OCI-M1 (cell line): ENCODE data around the gene ABRACL.
"Not testable (repeated sequence)": the region's sequence is repeated elsewhere in the genome, so short reads cannot be mapped to it uniquely, and the experiment has no call there.

Experiments used
- DNase-seq: peaks from one replicate; lab custom pipeline; 2025; lab: John Stamatoyannopoulos, UW

Gene ABRACL, protein sequence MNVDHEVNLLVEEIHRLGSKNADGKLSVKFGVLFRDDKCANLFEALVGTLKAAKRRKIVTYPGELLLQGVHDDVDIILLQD

GRCh38 chr6:139028658-139029469, at the start of gene ABRACL:
TSS of gene ABRACL (plus strand) at chr6:139028745. CDS start at chr6:139034161, 5,416 bp downstream.
- peak; percentile 85 for DNase-seq

DNA sequence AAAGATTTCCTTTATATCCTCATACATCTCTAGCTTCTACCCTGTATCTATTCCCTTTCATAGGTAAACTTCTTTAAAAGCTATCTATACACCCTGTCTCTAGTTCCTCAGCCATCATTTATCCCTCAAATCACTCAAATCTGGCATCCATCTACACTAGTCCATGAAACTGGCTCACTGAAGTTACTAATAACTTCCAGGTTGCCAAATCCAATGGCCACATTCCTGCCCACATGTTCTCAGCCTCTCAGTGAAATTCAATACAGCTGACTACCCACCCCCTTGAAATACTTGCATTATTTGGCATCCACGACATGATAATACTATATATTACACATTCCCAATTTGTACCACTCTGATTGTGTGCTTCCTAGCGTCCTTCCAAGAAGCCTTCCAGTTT, 49.2 kb upstream of the ABRACL start:
- DNase-seq, result no peak

DNA sequence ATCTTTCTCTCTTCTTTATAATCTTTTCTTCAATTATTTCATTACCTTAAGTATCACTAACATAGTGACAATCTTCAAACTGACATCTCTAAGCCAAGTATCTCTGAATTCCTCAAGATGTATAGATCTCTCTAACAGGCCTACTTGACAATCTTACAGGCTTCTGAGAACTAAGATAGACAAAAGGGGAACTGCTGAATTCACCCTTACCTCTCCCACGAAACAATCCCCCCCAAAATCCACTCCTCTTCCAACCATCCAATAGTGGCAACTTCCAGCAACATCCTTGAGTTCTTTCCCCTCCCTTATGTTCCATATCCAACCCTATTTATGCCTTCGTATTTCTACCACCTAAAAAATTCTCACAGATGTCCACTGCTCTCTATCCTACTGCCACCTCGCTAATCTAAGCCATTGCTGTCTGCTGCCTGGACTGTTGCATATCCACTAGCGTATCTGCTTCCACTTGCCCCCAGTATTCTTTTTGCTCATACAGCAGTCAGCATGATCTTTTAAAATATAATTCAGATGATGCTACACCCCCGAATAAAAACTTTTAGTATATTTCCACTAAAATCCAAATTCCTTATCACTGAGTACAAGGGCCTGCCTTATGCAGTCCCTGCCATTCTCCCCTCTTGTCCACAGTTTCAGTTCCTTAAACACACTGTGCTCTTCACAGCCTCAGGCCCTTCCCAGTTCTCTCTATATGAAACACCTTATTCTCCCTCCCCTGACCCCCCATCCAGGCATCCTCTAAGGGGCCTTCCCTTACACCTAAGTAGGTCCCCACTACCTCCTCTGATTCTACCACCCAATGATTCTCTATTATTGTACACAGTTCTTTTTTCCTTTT, 48.5 kb upstream of the ABRACL start:
- DNase-seq, result no peak

- peak; percentile 75 for DNase-seq
Measured at GRCh38 chr6:138981416-138981815, 47.1 kb upstream of the ABRACL start.

- peak; percentile 77 for DNase-seq
Measured at GRCh38 chr6:138986578-138986977, 42.0 kb upstream of the ABRACL start.

DNA sequence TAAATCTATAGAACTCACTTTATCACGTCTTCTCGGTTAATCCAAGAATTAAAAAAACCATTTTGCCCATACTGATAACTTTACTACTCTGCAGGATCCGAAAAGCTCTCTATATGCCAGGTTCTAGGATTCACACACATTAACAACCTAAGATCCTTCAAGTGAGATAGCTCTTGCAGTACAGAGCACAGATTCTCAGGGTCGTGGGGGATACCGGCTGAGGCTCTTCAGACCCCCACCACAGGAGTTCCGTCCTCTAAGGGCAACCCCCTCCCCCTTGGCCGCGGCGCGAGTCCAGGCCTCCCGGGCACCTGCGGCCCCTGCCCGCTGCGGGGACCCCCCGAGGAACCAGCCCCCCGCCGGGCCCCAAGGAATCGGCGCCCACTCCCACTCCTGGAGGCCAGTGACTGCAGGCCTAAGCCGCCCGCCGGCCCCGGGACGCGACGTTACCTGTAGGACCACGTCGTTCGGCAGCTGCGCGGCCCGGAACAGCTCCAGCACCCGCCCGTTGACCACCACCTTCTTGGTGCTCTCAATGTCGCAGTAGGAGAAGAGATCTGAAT, 41.4 kb upstream of the ABRACL start:
- no peak for DNase-seq

DNA sequence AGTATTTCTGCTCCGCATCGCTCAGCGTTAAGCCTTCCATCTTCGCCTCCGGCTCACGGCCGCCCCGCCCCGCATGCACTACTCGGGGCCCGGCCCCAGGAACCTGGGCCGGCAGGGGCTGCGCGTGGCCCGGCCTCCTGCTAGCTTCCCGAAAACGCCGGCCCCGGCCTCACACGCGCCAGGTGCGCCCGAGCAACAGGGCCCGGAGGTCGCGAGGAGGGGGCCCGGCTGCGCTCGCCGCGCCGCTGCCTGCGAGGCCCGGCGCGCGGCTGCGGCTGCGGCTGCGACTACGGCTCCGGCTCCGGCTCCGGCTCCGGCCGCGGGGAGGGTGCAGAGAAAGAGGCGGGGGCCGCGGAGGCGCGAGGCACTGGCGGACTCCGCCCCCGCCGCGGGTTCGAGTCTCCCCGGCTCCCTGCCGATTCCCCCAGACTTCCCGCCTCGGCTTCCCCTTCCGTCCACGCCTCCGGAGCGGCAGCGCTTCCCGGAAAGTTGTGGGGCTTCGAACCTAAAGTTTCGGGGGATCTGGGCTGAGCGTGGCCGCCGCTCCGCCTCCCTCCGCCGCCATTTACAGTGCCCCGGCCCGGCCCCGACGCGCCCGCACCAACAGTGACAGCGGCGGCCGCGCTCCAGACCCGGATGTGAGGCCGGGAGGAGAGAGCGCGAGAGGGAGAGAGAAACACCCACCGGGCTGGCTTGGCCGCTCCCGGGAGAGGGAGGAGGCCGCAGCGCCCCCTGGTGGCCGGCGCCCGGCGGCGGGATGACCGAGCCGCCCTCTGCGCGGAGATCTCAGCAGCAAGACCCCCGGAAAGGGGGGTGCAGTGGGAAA, 40.7 kb upstream of the ABRACL start, which contains the start of gene REPS1:
Gene REPS1, minus strand, starts transcription at position 611 of the 826 bp plus-strand sequence. Its CDS starts 571 bp downstream, at position 40.
- DNase-seq, result peak; percentile 95

DNA sequence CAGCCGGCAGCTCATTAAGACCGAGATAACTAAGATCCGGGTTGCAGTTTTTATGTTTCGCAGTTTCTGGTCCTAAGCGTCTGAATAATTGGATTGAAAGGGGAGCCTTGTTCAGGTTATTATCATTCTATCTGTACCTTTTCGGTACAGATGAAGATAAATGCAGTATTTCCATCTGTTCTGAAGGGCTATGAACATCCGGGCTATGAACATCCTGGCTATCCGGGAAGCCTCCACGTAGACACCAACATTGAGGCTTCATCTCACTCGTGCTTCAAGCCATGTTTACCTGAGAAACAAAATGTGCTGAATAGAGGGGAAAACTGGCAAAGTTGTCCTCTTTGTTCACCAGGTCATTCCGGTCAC, 40.1 kb upstream of the ABRACL start:
- no peak for DNase-seq

DNA sequence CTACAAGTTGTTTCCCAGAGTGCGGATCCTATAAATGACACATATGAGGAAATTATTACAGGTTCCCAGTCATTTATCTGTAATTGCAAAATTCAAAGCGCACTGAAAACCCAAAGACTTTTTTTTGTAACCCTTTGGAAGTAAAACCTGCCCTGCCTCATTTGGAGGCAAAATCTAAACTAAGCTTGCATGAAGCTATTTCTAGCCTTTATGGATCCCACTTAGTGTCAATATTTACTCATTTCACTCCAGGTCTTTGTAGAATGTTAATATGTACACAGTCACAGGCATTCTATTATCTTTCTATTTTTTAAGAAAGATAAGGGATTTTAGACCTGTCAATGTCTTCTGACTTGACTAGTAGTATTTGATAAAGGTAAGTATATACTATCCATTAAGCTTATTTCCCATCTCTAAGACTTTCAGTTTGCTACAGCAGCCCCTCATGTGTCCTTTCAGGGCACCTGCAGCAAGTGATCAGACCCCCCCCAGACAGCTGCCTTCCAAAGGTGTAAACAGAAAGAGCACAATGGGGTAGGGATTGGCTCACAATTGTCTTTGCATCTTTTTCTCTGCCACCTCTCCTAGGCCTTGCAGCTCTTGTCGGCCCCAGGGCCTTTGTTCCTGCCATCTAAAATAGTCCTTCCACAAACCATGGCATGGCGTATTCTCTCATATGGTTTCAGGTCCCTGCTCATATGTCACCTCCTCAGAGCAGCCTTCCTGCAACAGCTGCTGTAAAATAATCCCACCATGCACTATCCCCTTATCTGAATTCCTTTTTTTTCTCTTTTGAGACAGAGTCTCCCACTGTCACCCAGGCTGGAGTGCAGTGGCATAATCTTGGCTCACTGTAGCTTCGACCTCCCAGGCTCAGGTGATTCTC, 39.2 kb upstream of the ABRACL start:
- no peak for DNase-seq

- DNase-seq, result peak; percentile 48
Measured at GRCh38 chr6:138991206-138991605, 37.3 kb upstream of the ABRACL start.

DNA sequence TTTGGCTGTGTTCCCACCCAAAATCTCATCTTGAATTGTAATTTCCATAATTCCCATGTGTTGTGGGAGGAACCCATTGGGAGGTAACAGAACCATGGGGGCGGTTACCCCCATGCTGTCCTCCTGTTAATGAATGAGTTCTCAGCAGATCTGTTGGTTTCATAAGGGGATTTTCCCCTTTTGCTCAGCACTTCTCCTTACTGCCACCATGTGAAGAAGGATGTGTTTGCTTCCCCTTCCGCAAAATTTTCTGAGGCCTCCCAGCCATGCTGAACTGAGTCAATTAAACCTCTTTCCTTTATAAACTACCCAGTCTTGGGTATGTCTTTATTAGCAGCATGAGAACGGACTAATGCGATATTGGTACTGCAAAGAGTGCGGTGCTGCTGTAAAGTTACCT, 35.6 kb upstream of the ABRACL start:
- DNase-seq, result not testable (repeated sequence)

DNA sequence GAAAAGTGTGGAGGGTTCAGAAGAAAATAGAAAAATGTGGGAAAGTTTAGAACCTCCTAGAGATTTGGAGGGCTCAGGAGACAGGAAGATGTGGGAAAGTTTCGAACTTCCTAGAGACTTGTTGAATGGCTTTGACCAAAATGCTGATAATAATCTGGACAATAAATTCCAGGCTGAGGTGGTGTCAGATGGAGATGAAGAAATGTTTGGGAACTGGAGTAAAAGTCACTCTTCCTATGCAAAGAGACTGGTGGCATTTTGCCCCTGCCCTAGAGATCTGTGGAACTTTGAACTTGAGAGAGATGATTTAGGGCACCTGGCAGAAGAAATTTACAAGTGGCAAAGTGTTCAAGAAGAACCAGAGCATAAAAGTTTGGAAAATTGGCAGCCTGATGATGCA, 35.1 kb upstream of the ABRACL start:
- DNase-seq, result not testable (repeated sequence)

DNA sequence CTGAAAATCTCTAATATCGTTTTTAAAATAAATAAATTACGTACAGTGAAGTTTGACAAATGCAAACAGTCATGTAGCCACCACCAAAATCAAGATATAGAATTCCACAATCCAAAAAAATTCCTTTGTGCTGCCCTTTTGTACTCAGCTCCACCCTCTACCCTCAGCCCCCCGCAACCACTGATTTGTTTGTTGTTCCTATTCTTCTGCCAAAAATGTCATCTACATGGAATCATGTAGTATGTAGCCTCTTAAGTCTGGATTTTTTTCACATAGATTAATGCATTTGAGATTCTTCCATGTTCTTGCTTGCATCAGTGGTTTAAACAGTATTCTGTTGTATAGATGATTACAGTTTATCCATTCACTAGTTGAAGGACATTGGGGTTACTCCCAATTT, 32.0 kb upstream of the ABRACL start:
- no peak for DNase-seq

GRCh38 chr6:138997136-138997535, 31.4 kb upstream of the ABRACL start:
- DNase-seq, result no peak

GRCh38 chr6:138999949-139000725, 28.4 kb upstream of the ABRACL start:
- no peak for DNase-seq

GRCh38 chr6:139003751-139004150, 24.8 kb upstream of the ABRACL start:
- peak; percentile 70 for DNase-seq

DNA sequence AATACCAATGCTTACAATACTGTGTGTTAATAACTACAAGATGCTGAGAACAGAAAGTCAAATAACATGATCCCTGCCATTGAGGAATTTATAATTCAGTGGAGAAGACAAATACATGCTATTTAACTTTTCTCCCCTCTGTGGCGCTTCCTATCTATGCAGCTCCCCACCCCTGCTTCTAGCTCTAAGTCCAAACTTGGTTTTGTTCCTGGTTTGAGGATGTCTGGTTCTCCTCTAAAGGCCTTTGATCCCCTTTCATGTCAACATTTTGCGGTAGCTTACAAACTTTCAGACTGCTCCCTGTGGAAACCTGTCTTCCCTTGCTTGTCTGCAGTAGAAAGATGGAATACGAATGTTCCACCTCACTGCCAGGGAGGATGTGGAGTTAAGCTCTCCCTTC, 22.1 kb upstream of the ABRACL start:
- no peak for DNase-seq

GRCh38 chr6:139007428-139007827, 21.1 kb upstream of the ABRACL start:
- no peak for DNase-seq

- peak; percentile 46 for DNase-seq
Measured at GRCh38 chr6:139008117-139008516, 20.4 kb upstream of the ABRACL start.

GRCh38 chr6:139010674-139011073, 17.9 kb upstream of the ABRACL start:
- DNase-seq, result no peak
